Esophagus muscularis mucosa (tissue), 4 donors: ENCODE results near the gene ENDOG.

Experiments
- EP300 ChIP-seq: sonication (generic); formaldehyde crosslinking; IDR thresholded peaks from one replicate; pipeline ENCODE4 v1.6.1; 2017; ENCODE audit warnings: antibody characterized with exemption
- POLR2A ChIP-seq: fragments of 450-650 bp; IDR thresholded peaks from one replicate; pipeline ENCODE4 v1.6.1; 2017; ENCODE audit warnings: antibody characterized with exemption, moderate library complexity, mild to moderate bottlenecking, low read depth
- POLR2AphosphoS5 ChIP-seq, 2 donors: sonication (generic); formaldehyde crosslinking; IDR thresholded peaks; one replicate each; pipeline ENCODE4 v1.6.1; 2017; ENCODE audit warnings: antibody characterized with exemption in 2 of 2
- TF ChIP-seq, protein P1 (sequence below), 3 experiments: fragments of 200-600 bp in 2 of 3; fragments of 450-650 bp in 1 of 3; sonication (generic) in 2 of 3; IDR thresholded peaks; one replicate each; pipeline ENCODE4 v1.5.1; 2017 to 2019; ENCODE audit warnings: antibody characterized with exemption in 3 of 3, mild to moderate bottlenecking in 2 of 3, moderate library complexity in 1 of 3

DNA sequence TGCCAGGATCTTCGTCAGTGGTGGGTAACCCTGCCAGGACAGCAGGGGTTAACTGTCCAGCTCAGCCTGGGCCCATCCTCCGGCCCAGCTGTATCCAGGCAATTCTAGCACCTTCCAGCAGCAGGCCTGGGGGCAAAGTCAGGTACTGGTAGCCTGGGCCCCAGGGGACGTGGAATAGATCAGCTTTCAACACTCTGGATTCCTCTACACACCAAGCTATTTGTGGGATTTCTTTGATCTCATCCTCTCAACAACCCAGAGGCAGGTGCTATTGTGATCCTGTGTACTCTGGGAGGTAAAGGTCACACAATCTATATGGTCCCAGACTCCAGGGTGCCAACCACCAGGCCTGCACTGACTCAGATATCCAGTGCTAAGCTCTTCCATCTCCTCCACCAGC lies 20.0 kb downstream of the ENDOG start:
- TF ChIP-seq POLR2AphosphoS5 (IDR thresholded peaks at IDR 0.05) (no peak), POLR2A (no peak), EP300 (no peak)
- TF ChIP-seq, protein P1, sequence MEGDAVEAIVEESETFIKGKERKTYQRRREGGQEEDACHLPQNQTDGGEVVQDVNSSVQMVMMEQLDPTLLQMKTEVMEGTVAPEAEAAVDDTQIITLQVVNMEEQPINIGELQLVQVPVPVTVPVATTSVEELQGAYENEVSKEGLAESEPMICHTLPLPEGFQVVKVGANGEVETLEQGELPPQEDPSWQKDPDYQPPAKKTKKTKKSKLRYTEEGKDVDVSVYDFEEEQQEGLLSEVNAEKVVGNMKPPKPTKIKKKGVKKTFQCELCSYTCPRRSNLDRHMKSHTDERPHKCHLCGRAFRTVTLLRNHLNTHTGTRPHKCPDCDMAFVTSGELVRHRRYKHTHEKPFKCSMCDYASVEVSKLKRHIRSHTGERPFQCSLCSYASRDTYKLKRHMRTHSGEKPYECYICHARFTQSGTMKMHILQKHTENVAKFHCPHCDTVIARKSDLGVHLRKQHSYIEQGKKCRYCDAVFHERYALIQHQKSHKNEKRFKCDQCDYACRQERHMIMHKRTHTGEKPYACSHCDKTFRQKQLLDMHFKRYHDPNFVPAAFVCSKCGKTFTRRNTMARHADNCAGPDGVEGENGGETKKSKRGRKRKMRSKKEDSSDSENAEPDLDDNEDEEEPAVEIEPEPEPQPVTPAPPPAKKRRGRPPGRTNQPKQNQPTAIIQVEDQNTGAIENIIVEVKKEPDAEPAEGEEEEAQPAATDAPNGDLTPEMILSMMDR (IDR thresholded peaks at IDR 0.05), result no peak
